ENCODE measurements around the gene MRAS. TPM values are rescaled to one million over a fixed set of nuclear protein-coding genes. Genes with fewer than 3 reads are reported as not detected.
"Not testable (repeated sequence)": the region's sequence is repeated elsewhere in the genome, so short reads cannot be mapped to it uniquely, and the experiment has no call there.

MRAS gene
- total RNA-seq, 1 donor from 2014 or later = 55.4 TPM

- H3K27me3 ChIP-seq (ENCODE audit: insufficient read depth, low read length) = no peaks in the 10 kb centered on the region
- H3K27ac Mint-ChIP-seq (ENCODE audit: unreplicated experiment) = no peak overlapping the region
- no peaks in the 10 kb centered on the region for H3K9me3 ChIP-seq (ENCODE audit: insufficient read depth, low read depth, low read length)
- no peak overlapping the region for H3K9ac ChIP-seq (ENCODE audit: low read length)
- H3K9me3 Mint-ChIP-seq (ENCODE audit: unreplicated experiment) = peaks cover 2% of the 10 kb centered on the region
- H3K4me3 Mint-ChIP-seq (ENCODE audit: unreplicated experiment) = no peak overlapping the region
- H3K4me2 ChIP-seq (ENCODE audit: low read length) = no peak overlapping the region
- H3K27ac ChIP-seq (ENCODE audit: low read depth, low read length) = no peak overlapping the region
- FAIRE-seq = no peak
- peak; percentile 18 for DNase-seq (ENCODE audit: low read depth)
- peaks cover 22% of the 10 kb centered on the region for H3K36me3 Mint-ChIP-seq (ENCODE audit: low read depth, unreplicated experiment)
- H2AFZ ChIP-seq (ENCODE audit: low read depth, low read length) = no peak overlapping the region
- no peaks in the 10 kb centered on the region for H3K4me1 ChIP-seq (ENCODE audit: insufficient read depth, low read length)
- H3K79me2 ChIP-seq (ENCODE audit: insufficient read depth, low read length) = no peaks in the 10 kb centered on the region
- peaks cover 8% of the 10 kb centered on the region for H3K27me3 Mint-ChIP-seq (ENCODE audit: low read depth, unreplicated experiment)
- H4K20me1 ChIP-seq (ENCODE audit: insufficient read depth, low read length) = no peaks in the 10 kb centered on the region
- peaks cover 11% of the 10 kb centered on the region for H3K4me1 Mint-ChIP-seq (ENCODE audit: low read depth, unreplicated experiment)
- H3K4me3 ChIP-seq (ENCODE audit: insufficient read depth, low read depth, low read length) = no peak overlapping the region
- no peak for TF ChIP-seq EZH2 (IDR thresholded peaks at IDR 0.05; ENCODE audit: insufficient read depth, low read length)
- TF ChIP-seq, protein P1, sequence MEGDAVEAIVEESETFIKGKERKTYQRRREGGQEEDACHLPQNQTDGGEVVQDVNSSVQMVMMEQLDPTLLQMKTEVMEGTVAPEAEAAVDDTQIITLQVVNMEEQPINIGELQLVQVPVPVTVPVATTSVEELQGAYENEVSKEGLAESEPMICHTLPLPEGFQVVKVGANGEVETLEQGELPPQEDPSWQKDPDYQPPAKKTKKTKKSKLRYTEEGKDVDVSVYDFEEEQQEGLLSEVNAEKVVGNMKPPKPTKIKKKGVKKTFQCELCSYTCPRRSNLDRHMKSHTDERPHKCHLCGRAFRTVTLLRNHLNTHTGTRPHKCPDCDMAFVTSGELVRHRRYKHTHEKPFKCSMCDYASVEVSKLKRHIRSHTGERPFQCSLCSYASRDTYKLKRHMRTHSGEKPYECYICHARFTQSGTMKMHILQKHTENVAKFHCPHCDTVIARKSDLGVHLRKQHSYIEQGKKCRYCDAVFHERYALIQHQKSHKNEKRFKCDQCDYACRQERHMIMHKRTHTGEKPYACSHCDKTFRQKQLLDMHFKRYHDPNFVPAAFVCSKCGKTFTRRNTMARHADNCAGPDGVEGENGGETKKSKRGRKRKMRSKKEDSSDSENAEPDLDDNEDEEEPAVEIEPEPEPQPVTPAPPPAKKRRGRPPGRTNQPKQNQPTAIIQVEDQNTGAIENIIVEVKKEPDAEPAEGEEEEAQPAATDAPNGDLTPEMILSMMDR (IDR thresholded peaks at IDR 0.05; ENCODE audit: insufficient read depth, low read depth, low read length) = no peak
- no peaks in the 10 kb centered on the region for H3K36me3 ChIP-seq (ENCODE audit: insufficient read depth, low read length)
Measured at GRCh38 chr3:138408751-138409570, 60.6 kb downstream of the MRAS start.

- peaks cover 2% of the 10 kb centered on the region for H3K36me3 Mint-ChIP-seq (ENCODE audit: low read depth, unreplicated experiment)
- DNase-seq (ENCODE audit: low read depth) (no peak), FAIRE-seq (no peak)
- Histone ChIP-seq H3K9ac (ENCODE audit: low read length) (no peak overlapping the region), H4K20me1 (ENCODE audit: insufficient read depth, low read length) (no peaks in the 10 kb centered on the region), H3K9me3 (ENCODE audit: insufficient read depth, low read depth, low read length) (no peaks in the 10 kb centered on the region), H3K4me3 (ENCODE audit: insufficient read depth, low read depth, low read length) (no peak overlapping the region), H2AFZ (ENCODE audit: low read depth, low read length) (no peak overlapping the region), H3K4me1 (ENCODE audit: insufficient read depth, low read length) (no peaks in the 10 kb centered on the region), H3K79me2 (ENCODE audit: insufficient read depth, low read length) (no peaks in the 10 kb centered on the region), H3K27me3 (ENCODE audit: insufficient read depth, low read length) (no peaks in the 10 kb centered on the region), H3K36me3 (ENCODE audit: insufficient read depth, low read length) (no peaks in the 10 kb centered on the region), H3K4me2 (ENCODE audit: low read length) (no peak overlapping the region), H3K27ac (ENCODE audit: low read depth, low read length) (no peak overlapping the region)
- H3K9me3 Mint-ChIP-seq (ENCODE audit: unreplicated experiment) = no peaks in the 10 kb centered on the region
- peaks cover 18% of the 10 kb centered on the region for H3K4me1 Mint-ChIP-seq (ENCODE audit: low read depth, unreplicated experiment)
- H3K27me3 Mint-ChIP-seq (ENCODE audit: low read depth, unreplicated experiment) = peaks cover under 1% of the 10 kb centered on the region
- TF ChIP-seq EZH2 (IDR thresholded peaks at IDR 0.05; ENCODE audit: insufficient read depth, low read length) = no peak
- peak overlapping the region; percentile 11 for H3K27ac Mint-ChIP-seq (ENCODE audit: unreplicated experiment)
- no peak overlapping the region for H3K4me3 Mint-ChIP-seq (ENCODE audit: unreplicated experiment)
Measured at GRCh38 chr3:138412821-138413551, 64.6 kb downstream of the MRAS start.

DNA sequence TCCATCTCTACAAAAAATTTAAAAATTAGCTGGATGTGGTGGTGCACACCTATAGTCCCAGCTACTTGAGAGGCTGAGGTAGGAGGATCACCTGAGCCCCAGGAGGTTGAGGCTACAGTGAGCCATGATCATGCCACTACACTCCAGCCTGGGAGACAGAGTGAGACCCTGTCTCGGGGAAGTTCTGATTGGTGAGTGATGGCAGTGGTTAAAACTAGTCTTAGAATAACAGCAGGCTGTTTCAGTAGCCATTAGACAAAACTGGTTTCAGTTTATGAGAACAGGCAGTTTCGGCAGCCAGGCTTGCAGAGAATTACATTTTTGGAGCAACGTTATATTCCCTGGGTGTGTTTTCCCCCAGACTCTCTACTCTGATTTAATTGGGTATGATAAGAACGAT lies 67.9 kb downstream of the MRAS start:
- H3K4me3 Mint-ChIP-seq (ENCODE audit: unreplicated experiment) = not testable (repeated sequence)

More for the DNA sequence above, 67.9 kb downstream of the MRAS start:
- not testable (repeated sequence) for H3K79me2 ChIP-seq (ENCODE audit: insufficient read depth, low read length); H3K4me2 ChIP-seq (ENCODE audit: low read length); H3K4me1 ChIP-seq (ENCODE audit: insufficient read depth, low read length); H2AFZ ChIP-seq (ENCODE audit: low read depth, low read length); H3K9me3 ChIP-seq (ENCODE audit: insufficient read depth, low read depth, low read length); H4K20me1 ChIP-seq (ENCODE audit: insufficient read depth, low read length); H3K27me3 Mint-ChIP-seq (ENCODE audit: low read depth, unreplicated experiment); H3K27ac Mint-ChIP-seq (ENCODE audit: unreplicated experiment); H3K9ac ChIP-seq (ENCODE audit: low read length); H3K27ac ChIP-seq (ENCODE audit: low read depth, low read length); H3K4me3 ChIP-seq (ENCODE audit: insufficient read depth, low read depth, low read length); H3K9me3 Mint-ChIP-seq (ENCODE audit: unreplicated experiment); DNase-seq (ENCODE audit: low read depth); FAIRE-seq; H3K27me3 ChIP-seq (ENCODE audit: insufficient read depth, low read length); H3K36me3 ChIP-seq (ENCODE audit: insufficient read depth, low read length); H3K36me3 Mint-ChIP-seq (ENCODE audit: low read depth, unreplicated experiment)
- H3K4me1 Mint-ChIP-seq (ENCODE audit: low read depth, unreplicated experiment) = peaks cover 16% of the 10 kb centered on the region
